Liver (tissue), 9 donors: Measurements from ENCODE around the gene MFSD1. TPM values are rescaled to one million over a fixed set of nuclear protein-coding genes. Genes with fewer than 3 reads are reported as not detected.

ENCODE experiments used
- DNase-seq: peaks from one replicate; pipeline ENCODE4 v3.0.0-alpha.2; 2017; ENCODE audit warnings: low spot score
- H3K27ac ChIP-seq, 2 donors: one replicate each; pipeline ENCODE4 v1.7.0; 2013; ENCODE audit warnings: inconsistent platforms in 2 of 2, low read length in 2 of 2, control low read depth in 1 of 2, low read depth in 1 of 2, mild to moderate bottlenecking in 1 of 2
- H3K27me3 ChIP-seq, 4 donors: one replicate each; pipeline versions ENCODE4 v1.6.1 to v1.7.0; 2013; ENCODE audit warnings: low read length in 3 of 4, inconsistent platforms in 1 of 4, mild to moderate bottlenecking in 1 of 4, moderate library complexity in 1 of 4; ENCODE audit not compliant: control insufficient read depth in 4 of 4, insufficient read depth in 4 of 4
- H3K36me3 ChIP-seq, 4 donors: one replicate each; pipeline versions ENCODE4 v1.6.1 to v1.7.0; 2013; ENCODE audit warnings: low read length in 3 of 4, mild to moderate bottlenecking in 3 of 4, low read depth in 1 of 4, moderate library complexity in 1 of 4; ENCODE audit not compliant: control insufficient read depth in 4 of 4, insufficient read depth in 3 of 4
- H3K4me1 ChIP-seq, 4 donors: one replicate each; pipeline versions ENCODE4 v1.6.1 to v1.7.0; 2013; ENCODE audit warnings: low read length in 3 of 4, mild to moderate bottlenecking in 3 of 4, moderate library complexity in 1 of 4; ENCODE audit not compliant: control insufficient read depth in 4 of 4, insufficient read depth in 4 of 4
- H3K4me3 ChIP-seq, 3 donors: one replicate each; pipeline versions ENCODE4 v1.6.1 to v1.7.0; 2013; ENCODE audit warnings: low read length in 3 of 3, control low read depth in 1 of 3, low read depth in 1 of 3, mild to moderate bottlenecking in 1 of 3
- H3K9ac ChIP-seq, 2 donors: one replicate each; pipeline ENCODE4 v1.7.0; 2013; ENCODE audit warnings: low read length in 2 of 2, mild to moderate bottlenecking in 2 of 2, moderate library complexity in 2 of 2, control low read depth in 1 of 2, low read depth in 1 of 2
- H3K9me3 ChIP-seq, 4 donors: one replicate each; pipeline versions ENCODE4 v1.6.1 to v1.7.0; 2013; ENCODE audit warnings: low read length in 3 of 4; ENCODE audit not compliant: control insufficient read depth in 4 of 4
- ATF3 ChIP-seq: IDR thresholded peaks from 2 replicates; pipeline ENCODE4 v1.6.1; 2016; ENCODE audit warnings: antibody characterized with exemption
- EGR1 ChIP-seq, 2 donors: IDR thresholded peaks; 2 replicates each; pipeline ENCODE4 v1.6.1; 2016 to 2018; ENCODE audit warnings: antibody characterized with exemption in 2 of 2, low read depth in 2 of 2
- FOXA1 ChIP-seq: IDR thresholded peaks from 2 replicates; pipeline ENCODE4 v1.6.1; 2016; ENCODE audit warnings: antibody characterized with exemption
- FOXA2 ChIP-seq: IDR thresholded peaks from 2 replicates; pipeline ENCODE4 v1.6.1; 2016; ENCODE audit warnings: antibody characterized with exemption
- GABPA ChIP-seq, 2 donors: IDR thresholded peaks in 1 of 2; conservative IDR thresholded peaks in 1 of 2; 2 replicates each; pipeline ENCODE4 v1.6.1; 2016; ENCODE audit warnings: antibody characterized with exemption in 2 of 2, mild to moderate bottlenecking in 1 of 2, moderate library complexity in 1 of 2
- HNF4A ChIP-seq, 2 donors: conservative IDR thresholded peaks; 2 replicates each; pipeline ENCODE4 v1.6.1; 2016; ENCODE audit warnings: antibody characterized with exemption in 2 of 2, mild to moderate bottlenecking in 2 of 2
- JUND ChIP-seq, 2 donors: IDR thresholded peaks; 2 replicates each; pipeline ENCODE4 v1.6.1; 2016; ENCODE audit warnings: antibody characterized with exemption in 2 of 2
- MAX ChIP-seq: IDR thresholded peaks from 2 replicates; pipeline ENCODE4 v1.6.1; 2016; ENCODE audit warnings: antibody characterized with exemption
- NR2F2 ChIP-seq: IDR thresholded peaks from 2 replicates; pipeline ENCODE4 v1.6.1; 2016; ENCODE audit warnings: antibody characterized with exemption
- RAD21 ChIP-seq, 2 donors: IDR thresholded peaks; 2 replicates each; pipeline ENCODE4 v1.6.1; 2016; ENCODE audit warnings: antibody characterized with exemption in 2 of 2, mild to moderate bottlenecking in 2 of 2
- RXRA ChIP-seq, 2 donors: IDR thresholded peaks; 2 replicates each; pipeline ENCODE4 v1.6.1; 2017 to 2018; ENCODE audit warnings: antibody characterized with exemption in 2 of 2, mild to moderate bottlenecking in 1 of 2
- SP1 ChIP-seq: IDR thresholded peaks from 2 replicates; pipeline ENCODE4 v1.6.1; 2018; ENCODE audit warnings: antibody characterized with exemption, mild to moderate bottlenecking
- TAF1 ChIP-seq: conservative IDR thresholded peaks from 2 replicates; pipeline ENCODE4 v1.6.1; 2016; ENCODE audit warnings: antibody characterized with exemption, mild to moderate bottlenecking
- YY1 ChIP-seq: IDR thresholded peaks from 2 replicates; pipeline ENCODE4 v1.6.1; 2016; ENCODE audit warnings: antibody characterized with exemption, mild to moderate bottlenecking
- WGBS: extraction: QIAGEN DNeasy Blood & Tissue Kit; methylation state at CpG from one replicate; pipeline ENCODE4 v1.1.7; 2013; 5-methylcytosine and 5-hydroxymethylcytosine counted together
- polyA plus RNA-seq, 2 donors: library from polyadenylated mRNA; stranded (reverse) in 1 of 2; unstranded in 1 of 2; fragments of 200-250 nt in 1 of 2; fragments of >200 nt in 1 of 2; fragmentation: Nextera tagmentation in 1 of 2; extraction: Ambion mirVana in 1 of 2; gene quantifications; one replicate each; pipeline versions ENCODE4 v1.2.1 to v1.2.3, GENCODE V29; 2013 to 2015
- total RNA-seq, 2 donors: library from RNA; depleted of rRNA; stranded (reverse); fragments of >200 nt; gene quantifications; one replicate each; pipeline ENCODE4 v1.2.3, GENCODE V29; 2014
- TF ChIP-seq, protein P1 (sequence below): IDR thresholded peaks from 2 replicates; pipeline ENCODE4 v1.6.1; 2016; ENCODE audit warnings: antibody characterized with exemption, mild to moderate bottlenecking
- TF ChIP-seq, protein P2 (sequence below): fragments of 150-350 bp; IDR thresholded peaks from 2 replicates; pipeline ENCODE4 v1.5.1; 2017; ENCODE audit warnings: improper control_type of control experiment, low read depth, low read length; ENCODE audit not compliant: missing input control
- TF ChIP-seq, protein P3 (sequence below): IDR thresholded peaks from 2 replicates; pipeline ENCODE4 v1.6.1; 2016; ENCODE audit warnings: antibody characterized with exemption
- donor health status: healthy.
- donor health status: healthy.
- donor health status: healthy.
- donor health status: healthy.
- donor health status: healthy.

MFSD1 gene
- total and polyA plus RNA-seq, 4 donors: 30.4 to 84.7 (median 60.3) TPM

DNA sequence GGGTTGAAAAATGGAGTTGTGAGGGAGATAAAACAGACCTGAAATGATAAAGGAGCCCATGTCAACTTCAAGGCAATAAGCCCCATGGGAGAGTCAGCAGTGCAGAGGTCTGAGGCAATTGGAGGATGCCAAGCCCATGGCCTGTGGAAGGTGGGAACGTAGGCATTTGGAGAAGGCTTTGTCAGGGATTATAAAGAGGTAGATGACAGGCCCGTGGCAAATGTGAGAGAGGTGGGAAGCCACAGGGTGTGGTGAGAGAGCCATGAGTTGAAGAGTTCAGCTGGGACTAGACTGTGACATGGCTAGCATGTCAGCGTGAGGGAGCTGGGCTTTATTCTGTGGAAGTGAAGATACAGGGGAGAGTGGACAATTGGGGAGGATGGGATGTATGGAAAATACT, 35.4 kb downstream of the MFSD1 start (continued):
- TF ChIP-seq, protein P1, sequence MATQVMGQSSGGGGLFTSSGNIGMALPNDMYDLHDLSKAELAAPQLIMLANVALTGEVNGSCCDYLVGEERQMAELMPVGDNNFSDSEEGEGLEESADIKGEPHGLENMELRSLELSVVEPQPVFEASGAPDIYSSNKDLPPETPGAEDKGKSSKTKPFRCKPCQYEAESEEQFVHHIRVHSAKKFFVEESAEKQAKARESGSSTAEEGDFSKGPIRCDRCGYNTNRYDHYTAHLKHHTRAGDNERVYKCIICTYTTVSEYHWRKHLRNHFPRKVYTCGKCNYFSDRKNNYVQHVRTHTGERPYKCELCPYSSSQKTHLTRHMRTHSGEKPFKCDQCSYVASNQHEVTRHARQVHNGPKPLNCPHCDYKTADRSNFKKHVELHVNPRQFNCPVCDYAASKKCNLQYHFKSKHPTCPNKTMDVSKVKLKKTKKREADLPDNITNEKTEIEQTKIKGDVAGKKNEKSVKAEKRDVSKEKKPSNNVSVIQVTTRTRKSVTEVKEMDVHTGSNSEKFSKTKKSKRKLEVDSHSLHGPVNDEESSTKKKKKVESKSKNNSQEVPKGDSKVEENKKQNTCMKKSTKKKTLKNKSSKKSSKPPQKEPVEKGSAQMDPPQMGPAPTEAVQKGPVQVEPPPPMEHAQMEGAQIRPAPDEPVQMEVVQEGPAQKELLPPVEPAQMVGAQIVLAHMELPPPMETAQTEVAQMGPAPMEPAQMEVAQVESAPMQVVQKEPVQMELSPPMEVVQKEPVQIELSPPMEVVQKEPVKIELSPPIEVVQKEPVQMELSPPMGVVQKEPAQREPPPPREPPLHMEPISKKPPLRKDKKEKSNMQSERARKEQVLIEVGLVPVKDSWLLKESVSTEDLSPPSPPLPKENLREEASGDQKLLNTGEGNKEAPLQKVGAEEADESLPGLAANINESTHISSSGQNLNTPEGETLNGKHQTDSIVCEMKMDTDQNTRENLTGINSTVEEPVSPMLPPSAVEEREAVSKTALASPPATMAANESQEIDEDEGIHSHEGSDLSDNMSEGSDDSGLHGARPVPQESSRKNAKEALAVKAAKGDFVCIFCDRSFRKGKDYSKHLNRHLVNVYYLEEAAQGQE: no peak
- TF ChIP-seq SP1 (no peak), YY1 (no peak)

DNA sequence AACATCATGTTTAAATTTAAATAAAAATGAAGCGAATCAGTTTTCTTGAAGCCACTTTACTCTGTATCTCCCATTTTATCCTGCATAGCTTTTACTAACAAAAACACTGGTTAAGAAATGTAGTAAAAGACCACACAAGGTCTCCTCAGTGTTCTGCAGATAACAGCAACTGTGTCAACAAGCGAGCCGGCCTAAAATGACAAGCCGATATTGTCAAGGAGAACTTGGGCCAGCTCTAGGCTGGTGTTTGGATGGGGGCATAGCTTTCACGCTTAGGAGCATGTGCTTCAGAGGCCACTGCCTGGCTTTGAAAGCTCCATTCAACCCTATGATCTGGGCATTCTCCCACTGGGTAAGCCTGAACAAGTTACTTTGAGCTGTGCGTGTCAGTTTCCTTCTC, 38.1 kb downstream of the MFSD1 start:
- WGBS: 86% methylated on average over 6 of the region's 6 CpGs
- Histone ChIP-seq H3K27me3 (no peaks in the 10 kb centered on the region), H3K27ac (no peak overlapping the region), H3K4me1 (no peaks in the 10 kb centered on the region), H3K4me3 (no peak overlapping the region), H3K9me3 (no peaks in the 10 kb centered on the region), H3K9ac (no peak overlapping the region), H3K36me3 (no peaks in the 10 kb centered on the region)
- TF ChIP-seq RXRA (IDR thresholded peaks at IDR 0.05) (no peak), NR2F2 (no peak), YY1 (no peak)
- TF ChIP-seq, protein P2, sequence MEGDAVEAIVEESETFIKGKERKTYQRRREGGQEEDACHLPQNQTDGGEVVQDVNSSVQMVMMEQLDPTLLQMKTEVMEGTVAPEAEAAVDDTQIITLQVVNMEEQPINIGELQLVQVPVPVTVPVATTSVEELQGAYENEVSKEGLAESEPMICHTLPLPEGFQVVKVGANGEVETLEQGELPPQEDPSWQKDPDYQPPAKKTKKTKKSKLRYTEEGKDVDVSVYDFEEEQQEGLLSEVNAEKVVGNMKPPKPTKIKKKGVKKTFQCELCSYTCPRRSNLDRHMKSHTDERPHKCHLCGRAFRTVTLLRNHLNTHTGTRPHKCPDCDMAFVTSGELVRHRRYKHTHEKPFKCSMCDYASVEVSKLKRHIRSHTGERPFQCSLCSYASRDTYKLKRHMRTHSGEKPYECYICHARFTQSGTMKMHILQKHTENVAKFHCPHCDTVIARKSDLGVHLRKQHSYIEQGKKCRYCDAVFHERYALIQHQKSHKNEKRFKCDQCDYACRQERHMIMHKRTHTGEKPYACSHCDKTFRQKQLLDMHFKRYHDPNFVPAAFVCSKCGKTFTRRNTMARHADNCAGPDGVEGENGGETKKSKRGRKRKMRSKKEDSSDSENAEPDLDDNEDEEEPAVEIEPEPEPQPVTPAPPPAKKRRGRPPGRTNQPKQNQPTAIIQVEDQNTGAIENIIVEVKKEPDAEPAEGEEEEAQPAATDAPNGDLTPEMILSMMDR: no peak
- TF ChIP-seq, protein P1: no peak
- DNase-seq: no peak

GRCh38 chr3:158841387-158841786, 39.5 kb downstream of the MFSD1 start:
- no peak for DNase-seq
- no peaks in the 10 kb centered on the region for H3K36me3 ChIP-seq
- 86% methylated on average over 8 of the region's 8 CpGs for WGBS
- no peak overlapping the region for H3K9ac ChIP-seq
- H3K4me3 ChIP-seq: no peak overlapping the region
- no peaks in the 10 kb centered on the region for H3K9me3 ChIP-seq
- no peak overlapping the region for H3K27ac ChIP-seq
- peaks cover 0 to 5% (median 4%) of the 10 kb centered on the region in 4 donors for H3K4me1 ChIP-seq
- no peaks in the 10 kb centered on the region for H3K27me3 ChIP-seq
- TF ChIP-seq EGR1 (IDR thresholded peaks at IDR 0.05; ENCODE audit: low read depth in 2 of 2) (no peak), ATF3 (no peak), TAF1 (no peak), FOXA2 (no peak), SP1 (no peak), HNF4A (conservative IDR thresholded peaks at IDR 0.05) (no peak), RXRA (IDR thresholded peaks at IDR 0.05) (no peak), NR2F2 (no peak), GABPA (IDR thresholded peaks at IDR 0.05 in 1 of 2, conservative IDR thresholded peaks at IDR 0.05 in 1 of 2) (no peak), RAD21 (IDR thresholded peaks at IDR 0.05) (no peak), FOXA1 (no peak), JUND (IDR thresholded peaks at IDR 0.05) (no peak), MAX (no peak)
- TF ChIP-seq, protein P2: no peak
- TF ChIP-seq, protein P3, sequence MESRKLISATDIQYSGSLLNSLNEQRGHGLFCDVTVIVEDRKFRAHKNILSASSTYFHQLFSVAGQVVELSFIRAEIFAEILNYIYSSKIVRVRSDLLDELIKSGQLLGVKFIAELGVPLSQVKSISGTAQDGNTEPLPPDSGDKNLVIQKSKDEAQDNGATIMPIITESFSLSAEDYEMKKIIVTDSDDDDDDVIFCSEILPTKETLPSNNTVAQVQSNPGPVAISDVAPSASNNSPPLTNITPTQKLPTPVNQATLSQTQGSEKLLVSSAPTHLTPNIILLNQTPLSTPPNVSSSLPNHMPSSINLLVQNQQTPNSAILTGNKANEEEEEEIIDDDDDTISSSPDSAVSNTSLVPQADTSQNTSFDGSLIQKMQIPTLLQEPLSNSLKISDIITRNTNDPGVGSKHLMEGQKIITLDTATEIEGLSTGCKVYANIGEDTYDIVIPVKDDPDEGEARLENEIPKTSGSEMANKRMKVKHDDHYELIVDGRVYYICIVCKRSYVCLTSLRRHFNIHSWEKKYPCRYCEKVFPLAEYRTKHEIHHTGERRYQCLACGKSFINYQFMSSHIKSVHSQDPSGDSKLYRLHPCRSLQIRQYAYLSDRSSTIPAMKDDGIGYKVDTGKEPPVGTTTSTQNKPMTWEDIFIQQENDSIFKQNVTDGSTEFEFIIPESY: no peak
